Loucy (cell line): ENCODE measurements around the gene CENPP.

Experiments
- H2AFZ ChIP-seq: fragments of 200-600 bp; sonication (generic); 2 replicates; pipeline ENCODE4 v1.6.0; 2016; ENCODE audit warnings: antibody characterized with exemption, mild to moderate bottlenecking, low read length, moderate library complexity
- H3F3A ChIP-seq: fragments of 200-600 bp; 2 replicates; pipeline ENCODE4 v1.6.0; 2016; ENCODE audit warnings: antibody characterized with exemption, low read depth, mild to moderate bottlenecking
- H3K27me3 ChIP-seq: fragments of 200-600 bp; sonication (generic); 2 replicates; pipeline ENCODE4 v1.6.1; 2014; ENCODE audit warnings: low read length, mild to moderate bottlenecking; ENCODE audit not compliant: insufficient read depth, poor library complexity, severe bottlenecking
- H3K36me3 ChIP-seq: fragments of 200-600 bp; sonication (generic); 2 replicates; pipeline ENCODE4 v1.6.1; 2016; ENCODE audit warnings: low read length; ENCODE audit not compliant: insufficient read depth
- H3K4me1 ChIP-seq: fragments of 200-600 bp; sonication (generic); 2 replicates; pipeline ENCODE4 v1.5.1; 2014; ENCODE audit warnings: low read length, mild to moderate bottlenecking; ENCODE audit not compliant: insufficient read depth, poor library complexity, severe bottlenecking
- H3K4me2 ChIP-seq: fragments of 200-600 bp; sonication (generic); 2 replicates; pipeline ENCODE4 v1.6.0; 2014; ENCODE audit warnings: antibody characterized with exemption, low read length, low read depth, mild to moderate bottlenecking; ENCODE audit not compliant: poor library complexity, severe bottlenecking
- H3K4me3 ChIP-seq: fragments of 200-600 bp; sonication (generic); 2 replicates; pipeline ENCODE4 v1.5.1; 2014; ENCODE audit warnings: low read length, mild to moderate bottlenecking, mixed read lengths; ENCODE audit not compliant: poor library complexity, severe bottlenecking
- H3K79me2 ChIP-seq: fragments of 200-600 bp; sonication (generic); 2 replicates; pipeline ENCODE4 v1.6.1; 2014; ENCODE audit warnings: low read length; ENCODE audit not compliant: insufficient read depth
- H3K9ac ChIP-seq: fragments of 200-600 bp; sonication (generic); 2 replicates; pipeline ENCODE4 v1.6.0; 2014; ENCODE audit warnings: mild to moderate bottlenecking, low read depth, low read length, moderate library complexity; ENCODE audit not compliant: poor library complexity, severe bottlenecking
- H3K9me2 ChIP-seq: fragments of 200-600 bp; sonication (generic); replicated peaks from 2 replicates; pipeline ENCODE4 v1.6.1; 2016; ENCODE audit warnings: low read depth, low read length, mixed read lengths
- H3K9me3 ChIP-seq: fragments of 200-600 bp; sonication (generic); 2 replicates; pipeline ENCODE4 v1.6.1; 2014; ENCODE audit warnings: mild to moderate bottlenecking, antibody characterized with exemption, low read length, low read depth; ENCODE audit not compliant: insufficient read depth
- H4K20me1 ChIP-seq: fragments of 200-600 bp; sonication (generic); 2 replicates; pipeline ENCODE4 v1.6.0; 2014; ENCODE audit warnings: antibody characterized with exemption, low read length, mild to moderate bottlenecking; ENCODE audit not compliant: insufficient read depth, poor library complexity, severe bottlenecking
- EZH2phosphoT487 ChIP-seq: fragments of 200-600 bp; IDR thresholded peaks from 2 replicates; pipeline ENCODE4 v1.6.1; 2018; ENCODE audit warnings: antibody characterized with exemption, mild to moderate bottlenecking, moderate library complexity, borderline replicate concordance
- TF ChIP-seq, protein P1 (sequence below): fragments of 200-600 bp; sonication (generic); conservative IDR thresholded peaks from 2 replicates; pipeline ENCODE4 v1.5.1; 2014; ENCODE audit warnings: mild to moderate bottlenecking, antibody characterized with exemption, low read length

The CENPP gene

GRCh38 chr9:92598382-92598781, 272.6 kb downstream of the CENPP start:
- no peaks in the 10 kb centered on the region for H3K9me3 ChIP-seq
- no peaks in the 10 kb centered on the region for H4K20me1 ChIP-seq
- no peaks in the 10 kb centered on the region for H3K27me3 ChIP-seq
- H3K36me3 ChIP-seq = no peaks in the 10 kb centered on the region
- H3K4me1 ChIP-seq = peaks cover 8% of the 10 kb centered on the region
- no peaks in the 10 kb centered on the region for H3K9me2 ChIP-seq
- H3K4me2 ChIP-seq = no peak overlapping the region
- TF ChIP-seq EZH2phosphoT487 = no peak
- TF ChIP-seq, protein P1, sequence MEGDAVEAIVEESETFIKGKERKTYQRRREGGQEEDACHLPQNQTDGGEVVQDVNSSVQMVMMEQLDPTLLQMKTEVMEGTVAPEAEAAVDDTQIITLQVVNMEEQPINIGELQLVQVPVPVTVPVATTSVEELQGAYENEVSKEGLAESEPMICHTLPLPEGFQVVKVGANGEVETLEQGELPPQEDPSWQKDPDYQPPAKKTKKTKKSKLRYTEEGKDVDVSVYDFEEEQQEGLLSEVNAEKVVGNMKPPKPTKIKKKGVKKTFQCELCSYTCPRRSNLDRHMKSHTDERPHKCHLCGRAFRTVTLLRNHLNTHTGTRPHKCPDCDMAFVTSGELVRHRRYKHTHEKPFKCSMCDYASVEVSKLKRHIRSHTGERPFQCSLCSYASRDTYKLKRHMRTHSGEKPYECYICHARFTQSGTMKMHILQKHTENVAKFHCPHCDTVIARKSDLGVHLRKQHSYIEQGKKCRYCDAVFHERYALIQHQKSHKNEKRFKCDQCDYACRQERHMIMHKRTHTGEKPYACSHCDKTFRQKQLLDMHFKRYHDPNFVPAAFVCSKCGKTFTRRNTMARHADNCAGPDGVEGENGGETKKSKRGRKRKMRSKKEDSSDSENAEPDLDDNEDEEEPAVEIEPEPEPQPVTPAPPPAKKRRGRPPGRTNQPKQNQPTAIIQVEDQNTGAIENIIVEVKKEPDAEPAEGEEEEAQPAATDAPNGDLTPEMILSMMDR = no peak
- no peak overlapping the region for H3K9ac ChIP-seq
- no peak overlapping the region for H3K4me3 ChIP-seq
- no peaks in the 10 kb centered on the region for H3K79me2 ChIP-seq
- H2AFZ ChIP-seq = no peak overlapping the region
- no peaks in the 10 kb centered on the region for H3F3A ChIP-seq

DNA sequence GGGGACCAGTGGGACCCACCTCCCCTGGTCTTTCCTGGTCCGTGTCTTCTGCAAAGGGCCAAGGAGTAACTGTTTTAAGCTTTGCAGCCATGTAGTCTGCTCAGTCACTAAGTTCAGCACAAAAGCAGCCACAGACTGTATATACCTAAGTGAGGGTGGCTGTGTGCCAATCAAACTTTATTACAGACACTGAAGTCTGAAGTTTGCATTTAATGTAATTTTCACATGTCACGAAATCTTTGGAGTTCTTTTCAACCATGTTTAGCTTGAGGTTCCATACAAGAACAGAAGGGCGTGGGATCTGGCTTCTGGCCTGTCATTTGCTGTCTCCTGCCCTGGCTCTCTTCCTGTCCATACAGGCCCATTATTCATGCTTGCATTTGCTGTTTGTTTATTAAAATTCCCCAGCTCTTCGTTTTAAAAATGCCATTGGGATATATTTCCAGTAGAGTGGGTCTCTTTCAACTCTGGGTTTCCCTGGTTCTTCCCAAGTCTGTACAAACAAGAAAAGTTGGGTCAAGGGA, 274.2 kb downstream of the CENPP start:
- Histone ChIP-seq H3K4me3 (no peak overlapping the region), H3K9ac (no peak overlapping the region), H3K27me3 (no peaks in the 10 kb centered on the region), H3K9me2 (no peaks in the 10 kb centered on the region), H3F3A (no peaks in the 10 kb centered on the region), H2AFZ (no peak overlapping the region), H3K4me1 (peaks cover 8% of the 10 kb centered on the region), H4K20me1 (no peaks in the 10 kb centered on the region), H3K79me2 (no peaks in the 10 kb centered on the region), H3K4me2 (no peak overlapping the region), H3K9me3 (0 out of 2 replicates have a peak, but pooled peaks cover 6% of the 10 kb centered on the region), H3K36me3 (no peaks in the 10 kb centered on the region)
- no peak for TF ChIP-seq EZH2phosphoT487
- TF ChIP-seq, protein P1 = no peak

- H3K79me2 ChIP-seq = no peaks in the 10 kb centered on the region
- no peak overlapping the region for H2AFZ ChIP-seq
- H3K9me2 ChIP-seq = no peaks in the 10 kb centered on the region
- no peaks in the 10 kb centered on the region for H3F3A ChIP-seq
- no peak overlapping the region for H3K4me2 ChIP-seq
- H3K9ac ChIP-seq = no peak overlapping the region
- H3K27me3 ChIP-seq = no peaks in the 10 kb centered on the region
- H3K4me3 ChIP-seq = no peak overlapping the region
- no peaks in the 10 kb centered on the region for H4K20me1 ChIP-seq
- H3K9me3 ChIP-seq = 0 out of 2 replicates have a peak, but pooled peaks cover 6% of the 10 kb centered on the region
- peaks cover 11% of the 10 kb centered on the region for H3K4me1 ChIP-seq
- TF ChIP-seq, protein P1 = no peak
- TF ChIP-seq EZH2phosphoT487 = no peak
- H3K36me3 ChIP-seq = no peaks in the 10 kb centered on the region
Observed at GRCh38 chr9:92600462-92601261, 274.9 kb downstream of the CENPP start.
